HepG2 (cell line): ENCODE data around the gene HOXA4. TPM values are rescaled to one million over a fixed set of nuclear protein-coding genes. Genes with fewer than 3 reads are reported as not detected.

Experiments
- ATAC-seq: fragments of 200-7000 bp; cut with Tn5 transposase; 3 replicates; pipeline ENCODE4 v1.9.1; 2020; ENCODE audit warnings: mild to moderate bottlenecking, moderate library complexity
- BruUV-seq: library from RNA; stranded (reverse); fragments of 400-500 nt; replicated peaks from 2 replicates; lab custom pipeline; 2021; lab: Mats Ljungman, UMichigan
- CTCF ChIA-PET: fragments of 300-600 bp; formaldehyde crosslinking; extraction: SDS; loops from one replicate; lab custom pipeline; 2021; ENCODE audit warnings: low total read pairs, inconsistent platforms, low intra/inter-chr PET ratio; lab: Yijun Ruan, JAX
- POLR2A ChIA-PET: fragments of 350-600 bp; sonication (Branson Sonifier 250); formaldehyde crosslinking; loops from one replicate; lab custom pipeline; 2020; ENCODE audit warnings: antibody characterized with exemption, inconsistent platforms; lab: Yijun Ruan, JAX
- DNase-seq: peaks from one replicate; pipeline ENCODE4 v3.0.0-alpha.2; 2015; ENCODE audit warnings: low spot score
- FAIRE-seq: peaks from 3 replicates; lab custom pipeline; 2011; peaks lifted over from hg19 to GRCh38; lab: Jason Lieb, UNC
- H2AFZ ChIP-seq: one replicate; pipeline ENCODE4 v1.6.1; 2011; ENCODE audit warnings: low read length, inconsistent platforms
- H3K27ac ChIP-seq: fragments of 300-600 bp; 3 replicates; pipeline ENCODE4 v1.8.0; 2011; ENCODE audit warnings: mixed run types, mild to moderate bottlenecking, mixed read lengths, low read length, inconsistent platforms; ENCODE audit not compliant: insufficient read depth; ENCODE audit errors: extremely low read length
- H3K27me3 ChIP-seq, 2 experiments: fragments of 200-600 bp in 1 of 2; 2 replicates in 1 of 2; 3 replicates in 1 of 2; pipeline versions ENCODE4 v1.6.0 to v1.8.0; 2011; ENCODE audit warnings: low read length in 2 of 2, mild to moderate bottlenecking in 2 of 2, moderate library complexity in 2 of 2, inconsistent platforms in 1 of 2; ENCODE audit not compliant: insufficient read depth in 2 of 2, control insufficient read depth in 1 of 2
- H3K36me3 ChIP-seq, 2 experiments: fragments of 200-600 bp in 1 of 2; replicated peaks in 1 of 2; 2 replicates in 1 of 2; 3 replicates in 1 of 2; pipeline versions ENCODE4 v1.5.1 to v1.8.0; 2011; ENCODE audit warnings: low read length in 2 of 2, inconsistent platforms in 1 of 2; ENCODE audit not compliant: insufficient read depth in 2 of 2, control insufficient read depth in 1 of 2
- H3K4me1 ChIP-seq: 2 replicates; pipeline ENCODE4 v1.5.1; 2012; ENCODE audit warnings: low read length, inconsistent platforms; ENCODE audit not compliant: insufficient read depth
- H3K4me2 ChIP-seq: 2 replicates; pipeline ENCODE4 v1.6.0; 2011; ENCODE audit warnings: low read depth, low read length, inconsistent platforms
- H3K4me3 ChIP-seq, 3 experiments: fragments of 200-600 bp in 1 of 3; sonication (generic), shearing (Covaris generic) in 1 of 3; replicated peaks in 1 of 3; 2 replicates each; pipeline ENCODE4 v1.5.1; 2011 to 2016; ENCODE audit warnings: low read length in 3 of 3, inconsistent platforms in 2 of 3, low read depth in 2 of 3, mild to moderate bottlenecking in 2 of 3, control low read depth in 1 of 3, mixed read lengths in 1 of 3; ENCODE audit not compliant: insufficient read depth in 1 of 3
- H3K79me2 ChIP-seq: one replicate; pipeline ENCODE4 v1.6.1; 2011; ENCODE audit warnings: low read length, inconsistent platforms; ENCODE audit not compliant: insufficient read depth
- H3K9ac ChIP-seq: 2 replicates; pipeline ENCODE4 v1.6.0; 2011; ENCODE audit warnings: mild to moderate bottlenecking, low read depth, low read length, inconsistent platforms; ENCODE audit not compliant: insufficient read depth
- H3K9me3 ChIP-seq: 2 replicates; pipeline ENCODE4 v1.5.1; 2012; ENCODE audit warnings: mild to moderate bottlenecking, low read length
- H4K20me1 ChIP-seq: 2 replicates; pipeline ENCODE4 v1.6.0; 2011; ENCODE audit warnings: inconsistent platforms, mild to moderate bottlenecking, low read length, moderate library complexity; ENCODE audit not compliant: insufficient read depth
- AGO2 ChIP-seq: fragments of 200-400 bp; formaldehyde crosslinking; optimal IDR thresholded peaks from 2 replicates; pipeline ENCODE3; 2017; ENCODE audit warnings: mild to moderate bottlenecking, low read depth, low read length, moderate library complexity
- KDM5B ChIP-seq: sonication (generic); formaldehyde crosslinking; IDR thresholded peaks from 2 replicates; pipeline ENCODE4 v1.4.0; 2020; ENCODE audit warnings: missing genetic modification reagents, mild to moderate bottlenecking, borderline replicate concordance
- ZBTB42 ChIP-seq: sonication (generic); formaldehyde crosslinking; IDR thresholded peaks from 2 replicates; pipeline ENCODE4 v1.5.0; 2020; ENCODE audit warnings: mild to moderate bottlenecking, missing genetic modification reagents
- ZBTB7B ChIP-seq: sonication (generic); formaldehyde crosslinking; IDR thresholded peaks from 2 replicates; pipeline ENCODE4 v1.4.0; 2020; ENCODE audit warnings: missing genetic modification reagents
- ZMYM2 ChIP-seq: sonication (generic); formaldehyde crosslinking; IDR thresholded peaks from 2 replicates; pipeline ENCODE4 v1.8.0; 2022; ENCODE audit warnings: mild to moderate bottlenecking, missing genetic modification reagents
- WGBS: methylation state at CpG from one replicate; pipeline ENCODE4 v1.1.6; 2017; ENCODE audit warnings: low lambda C conversion rate; 5-methylcytosine and 5-hydroxymethylcytosine counted together
- in situ Hi-C: cut with HindIII; loops from 2 replicates; pipeline ENCODE4 v1.10.0; 2017; ENCODE audit warnings: low pct_unique_long_range_greater_than_20kb; ENCODE audit not compliant: extremely low pct_ligation_motif_present
- intact Hi-C: fragments of 100-400 bp; cut with micrococcal nuclease; formaldehyde crosslinking; loops from one replicate; pipeline ENCODE4 v1.10.0; 2022; ENCODE audit not compliant: unreplicated experiment
- polyA plus RNA-seq, 8 experiments: library from polyadenylated mRNA; depleted of rRNA in 3 of 8; stranded (reverse) in 7 of 8; unstranded in 1 of 8; fragments of >200 nt; fragmentation: Illumina TruSeq in 4 of 8; extraction: Trizol in 4 of 8; gene quantifications; 2 replicates each; pipeline versions ENCODE4 v1.2.1 to v1.2.3, GENCODE V29; 2011 to 2016; ENCODE audit warnings: low read depth in 4 of 8, missing spikeins in 1 of 8, mixed read lengths in 1 of 8; ENCODE audit not compliant: insufficient read depth in 1 of 8
- total RNA-seq, 5 experiments: library from RNA; depleted of rRNA; stranded (reverse); fragments of >200 nt; fragmentation: Illumina TruSeq; extraction: Trizol; gene quantifications; 2 replicates each; pipeline ENCODE4 v1.2.3, GENCODE V29; 2016; ENCODE audit warnings: low read depth in 1 of 5
- TF ChIP-seq, protein P1 (sequence below): sonication (generic); formaldehyde crosslinking; conservative IDR thresholded peaks from 2 replicates; pipeline ENCODE4 v1.8.0; 2022; ENCODE audit warnings: missing genetic modification reagents
- TF ChIP-seq, protein P2 (sequence below): sonication (generic); formaldehyde crosslinking; IDR thresholded peaks from 2 replicates; pipeline ENCODE4 v1.4.0; 2020; ENCODE audit warnings: missing genetic modification reagents
- TF ChIP-seq, protein P3 (sequence below): sonication (generic); formaldehyde crosslinking; IDR thresholded peaks from 2 replicates; pipeline ENCODE4 v1.4.0; 2020; ENCODE audit warnings: missing genetic modification reagents, mild to moderate bottlenecking, borderline replicate concordance

The HOXA4 gene
- total and polyA plus RNA-seq, 2 of the 13 experiments (the other 11 are each of a cell fraction or from before 2014, with no cell fraction given): 2.4 to 5.4 TPM

DNA sequence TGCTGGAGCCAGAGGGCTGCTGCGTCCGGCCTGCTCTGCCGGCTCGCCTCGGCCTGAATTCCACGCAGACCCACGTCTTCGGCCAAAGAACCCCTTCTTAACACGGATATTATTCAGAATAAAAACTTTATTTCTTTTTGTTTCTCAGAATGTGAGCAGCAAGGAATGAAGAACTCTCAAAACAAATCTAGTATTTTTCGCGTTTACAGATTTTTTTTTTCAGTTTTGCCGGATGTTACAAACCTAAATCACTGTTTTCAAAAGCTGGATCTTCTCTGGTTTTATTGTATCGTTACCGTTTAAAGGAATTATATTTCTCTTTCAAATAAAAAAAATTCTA lies 23.7 kb downstream of the HOXA4 start:
- H3K27ac ChIP-seq: no peak overlapping the region
- no peak for ATAC-seq
- H3K36me3 ChIP-seq: peaks cover 2 to 7% of the 10 kb centered on the region in 2 experiments; a peak in 2 of 5 replicates
- H3K9ac ChIP-seq: no peak overlapping the region
- H3K9me3 ChIP-seq: no peaks in the 10 kb centered on the region
- TF ChIP-seq, protein P1, sequence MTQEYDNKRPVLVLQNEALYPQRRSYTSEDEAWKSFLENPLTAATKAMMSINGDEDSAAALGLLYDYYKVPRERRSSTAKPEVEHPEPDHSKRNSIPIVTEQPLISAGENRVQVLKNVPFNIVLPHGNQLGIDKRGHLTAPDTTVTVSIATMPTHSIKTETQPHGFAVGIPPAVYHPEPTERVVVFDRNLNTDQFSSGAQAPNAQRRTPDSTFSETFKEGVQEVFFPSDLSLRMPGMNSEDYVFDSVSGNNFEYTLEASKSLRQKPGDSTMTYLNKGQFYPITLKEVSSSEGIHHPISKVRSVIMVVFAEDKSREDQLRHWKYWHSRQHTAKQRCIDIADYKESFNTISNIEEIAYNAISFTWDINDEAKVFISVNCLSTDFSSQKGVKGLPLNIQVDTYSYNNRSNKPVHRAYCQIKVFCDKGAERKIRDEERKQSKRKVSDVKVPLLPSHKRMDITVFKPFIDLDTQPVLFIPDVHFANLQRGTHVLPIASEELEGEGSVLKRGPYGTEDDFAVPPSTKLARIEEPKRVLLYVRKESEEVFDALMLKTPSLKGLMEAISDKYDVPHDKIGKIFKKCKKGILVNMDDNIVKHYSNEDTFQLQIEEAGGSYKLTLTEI (CRISPR knock-in tag): no peak
- TF ChIP-seq ZBTB7B (CRISPR knock-in tag) (no peak), ZBTB42 (CRISPR knock-in tag) (no peak), KDM5B (CRISPR knock-in tag) (no peak), AGO2 (peak; percentile 8), ZMYM2 (CRISPR knock-in tag) (no peak)
- TF ChIP-seq, protein P2, sequence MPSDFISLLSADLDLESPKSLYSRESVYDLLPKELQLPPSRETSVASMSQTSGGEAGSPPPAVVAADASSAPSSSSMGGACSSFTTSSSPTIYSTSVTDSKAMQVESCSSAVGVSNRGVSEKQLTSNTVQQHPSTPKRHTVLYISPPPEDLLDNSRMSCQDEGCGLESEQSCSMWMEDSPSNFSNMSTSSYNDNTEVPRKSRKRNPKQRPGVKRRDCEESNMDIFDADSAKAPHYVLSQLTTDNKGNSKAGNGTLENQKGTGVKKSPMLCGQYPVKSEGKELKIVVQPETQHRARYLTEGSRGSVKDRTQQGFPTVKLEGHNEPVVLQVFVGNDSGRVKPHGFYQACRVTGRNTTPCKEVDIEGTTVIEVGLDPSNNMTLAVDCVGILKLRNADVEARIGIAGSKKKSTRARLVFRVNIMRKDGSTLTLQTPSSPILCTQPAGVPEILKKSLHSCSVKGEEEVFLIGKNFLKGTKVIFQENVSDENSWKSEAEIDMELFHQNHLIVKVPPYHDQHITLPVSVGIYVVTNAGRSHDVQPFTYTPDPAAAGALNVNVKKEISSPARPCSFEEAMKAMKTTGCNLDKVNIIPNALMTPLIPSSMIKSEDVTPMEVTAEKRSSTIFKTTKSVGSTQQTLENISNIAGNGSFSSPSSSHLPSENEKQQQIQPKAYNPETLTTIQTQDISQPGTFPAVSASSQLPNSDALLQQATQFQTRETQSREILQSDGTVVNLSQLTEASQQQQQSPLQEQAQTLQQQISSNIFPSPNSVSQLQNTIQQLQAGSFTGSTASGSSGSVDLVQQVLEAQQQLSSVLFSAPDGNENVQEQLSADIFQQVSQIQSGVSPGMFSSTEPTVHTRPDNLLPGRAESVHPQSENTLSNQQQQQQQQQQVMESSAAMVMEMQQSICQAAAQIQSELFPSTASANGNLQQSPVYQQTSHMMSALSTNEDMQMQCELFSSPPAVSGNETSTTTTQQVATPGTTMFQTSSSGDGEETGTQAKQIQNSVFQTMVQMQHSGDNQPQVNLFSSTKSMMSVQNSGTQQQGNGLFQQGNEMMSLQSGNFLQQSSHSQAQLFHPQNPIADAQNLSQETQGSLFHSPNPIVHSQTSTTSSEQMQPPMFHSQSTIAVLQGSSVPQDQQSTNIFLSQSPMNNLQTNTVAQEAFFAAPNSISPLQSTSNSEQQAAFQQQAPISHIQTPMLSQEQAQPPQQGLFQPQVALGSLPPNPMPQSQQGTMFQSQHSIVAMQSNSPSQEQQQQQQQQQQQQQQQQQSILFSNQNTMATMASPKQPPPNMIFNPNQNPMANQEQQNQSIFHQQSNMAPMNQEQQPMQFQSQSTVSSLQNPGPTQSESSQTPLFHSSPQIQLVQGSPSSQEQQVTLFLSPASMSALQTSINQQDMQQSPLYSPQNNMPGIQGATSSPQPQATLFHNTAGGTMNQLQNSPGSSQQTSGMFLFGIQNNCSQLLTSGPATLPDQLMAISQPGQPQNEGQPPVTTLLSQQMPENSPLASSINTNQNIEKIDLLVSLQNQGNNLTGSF (CRISPR knock-in tag): no peak
- TF ChIP-seq, protein P3, sequence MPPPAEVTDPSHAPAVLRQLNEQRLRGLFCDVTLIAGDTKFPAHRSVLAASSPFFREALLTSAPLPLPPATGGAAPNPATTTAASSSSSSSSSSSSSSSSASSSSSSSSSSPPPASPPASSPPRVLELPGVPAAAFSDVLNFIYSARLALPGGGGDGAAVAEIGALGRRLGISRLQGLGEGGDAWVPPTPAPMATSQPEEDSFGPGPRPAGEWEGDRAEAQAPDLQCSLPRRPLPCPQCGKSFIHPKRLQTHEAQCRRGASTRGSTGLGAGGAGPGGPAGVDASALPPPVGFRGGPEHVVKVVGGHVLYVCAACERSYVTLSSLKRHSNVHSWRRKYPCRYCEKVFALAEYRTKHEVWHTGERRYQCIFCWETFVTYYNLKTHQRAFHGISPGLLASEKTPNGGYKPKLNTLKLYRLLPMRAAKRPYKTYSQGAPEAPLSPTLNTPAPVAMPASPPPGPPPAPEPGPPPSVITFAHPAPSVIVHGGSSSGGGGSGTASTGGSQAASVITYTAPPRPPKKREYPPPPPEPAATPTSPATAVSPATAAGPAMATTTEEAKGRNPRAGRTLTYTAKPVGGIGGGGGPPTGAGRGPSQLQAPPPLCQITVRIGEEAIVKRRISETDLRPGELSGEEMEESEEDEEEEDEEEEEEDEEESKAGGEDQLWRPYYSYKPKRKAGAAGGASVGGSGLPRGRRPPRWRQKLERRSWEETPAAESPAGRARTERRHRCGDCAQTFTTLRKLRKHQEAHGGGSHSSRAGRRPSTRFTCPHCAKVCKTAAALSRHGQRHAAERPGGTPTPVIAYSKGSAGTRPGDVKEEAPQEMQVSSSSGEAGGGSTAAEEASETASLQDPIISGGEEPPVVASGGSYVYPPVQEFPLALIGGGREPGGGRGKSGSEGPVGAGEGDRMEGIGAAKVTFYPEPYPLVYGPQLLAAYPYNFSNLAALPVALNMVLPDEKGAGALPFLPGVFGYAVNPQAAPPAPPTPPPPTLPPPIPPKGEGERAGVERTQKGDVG (CRISPR knock-in tag): no peak
- H4K20me1 ChIP-seq: no peaks in the 10 kb centered on the region
- no TSS peak for BruUV-seq
- no peak for DNase-seq
- intact Hi-C loops: no loop called here
- H3K4me3 ChIP-seq: no peak overlapping the region
- FAIRE-seq: no peak
- no peak overlapping the region for H2AFZ ChIP-seq
- in situ Hi-C loops: no loop called here
- H3K27me3 ChIP-seq: no peaks in the 10 kb centered on the region
- H3K4me2 ChIP-seq: no peak overlapping the region
- POLR2A ChIA-PET: no interaction called here
- H3K79me2 ChIP-seq: peaks cover 4% of the 10 kb centered on the region
- CTCF ChIA-PET: no interaction called here
- WGBS: 98% methylated on average over 14 of the region's 14 CpGs
- peaks cover 11% of the 10 kb centered on the region; the same call in 1 of the 2 replicates for H3K4me1 ChIP-seq
